ENCODE results near the gene GHR.

DNA sequence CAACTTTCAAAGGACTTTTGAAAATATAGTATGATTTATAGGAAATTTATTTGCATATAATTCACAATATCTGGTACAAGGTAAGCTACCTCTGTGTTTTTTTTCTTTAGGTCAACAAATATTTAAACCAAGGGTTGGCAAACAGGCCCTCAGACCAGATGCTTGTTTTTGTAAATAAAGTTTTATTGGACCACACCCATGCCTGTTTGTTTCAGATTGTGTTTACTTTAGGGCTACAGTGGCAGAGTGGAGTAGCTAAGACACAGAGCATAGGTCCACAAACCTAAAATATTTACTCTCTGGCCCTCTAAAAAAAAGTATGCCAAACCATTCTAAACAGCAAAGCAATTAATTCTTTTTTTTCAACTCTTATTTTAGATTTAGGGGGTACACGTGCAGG lies 213.7 kb downstream of the GHR start:
- TF ChIP-seq EZH2 (optimal IDR thresholded peaks at IDR 0.05; ENCODE audit: low read depth, low read length) (no peak), CTCF (IDR thresholded peaks at IDR 0.05; ENCODE audit: low read length) (no peak), EZH2phosphoT487 (IDR thresholded peaks at IDR 0.05; ENCODE audit: low read length) (no peak)
